Neuronal stem cell (in vitro differentiated cells): Measurements from ENCODE around the gene POLQ.

Source experiments
- DNase-seq: peaks from one replicate; pipeline ENCODE4 v3.0.0-alpha.2; 2013; ENCODE audit warnings: low spot score
- H2AFZ ChIP-seq: one replicate; pipeline ENCODE4 v1.6.1; 2013; ENCODE audit warnings: mild to moderate bottlenecking, low read length, inconsistent platforms
- H2AK5ac ChIP-seq: 2 replicates; pipeline ENCODE4 v1.6.1; 2013; ENCODE audit warnings: low read depth, mild to moderate bottlenecking, inconsistent platforms, low read length, moderate library complexity, mixed read lengths
- H2BK120ac ChIP-seq: 2 replicates; pipeline ENCODE4 v1.6.1; 2013; ENCODE audit warnings: low read depth, mild to moderate bottlenecking, inconsistent platforms, low read length, moderate library complexity, mixed read lengths
- H2BK12ac ChIP-seq: one replicate; pipeline ENCODE4 v1.6.1; 2013; ENCODE audit warnings: low read length, inconsistent platforms
- H2BK15ac ChIP-seq: 2 replicates; pipeline ENCODE4 v1.6.1; 2013; ENCODE audit warnings: mild to moderate bottlenecking, low read length, inconsistent platforms, mixed read lengths
- H2BK5ac ChIP-seq: one replicate; pipeline ENCODE4 v1.6.1; 2013; ENCODE audit warnings: inconsistent platforms, mild to moderate bottlenecking, low read length, moderate library complexity
- H3K14ac ChIP-seq: one replicate; pipeline ENCODE4 v1.6.1; 2013; ENCODE audit warnings: low read length, inconsistent platforms
- H3K18ac ChIP-seq: 2 replicates; pipeline ENCODE4 v1.6.1; 2013; ENCODE audit warnings: low read length, inconsistent platforms
- H3K23ac ChIP-seq: 2 replicates; pipeline ENCODE4 v1.6.1; 2013; ENCODE audit warnings: low read depth, mild to moderate bottlenecking, mixed read lengths, low read length, inconsistent platforms; ENCODE audit not compliant: poor library complexity
- H3K27ac ChIP-seq: replicated peaks from 3 replicates; pipeline ENCODE4 v1.5.1; 2013; ENCODE audit warnings: low read length, inconsistent platforms
- H3K27me3 ChIP-seq, 3 experiments: 2 replicates each; pipeline ENCODE4 v1.6.1; 2013; ENCODE audit warnings: low read length in 3 of 3, mild to moderate bottlenecking in 2 of 3, inconsistent platforms in 1 of 3, low read depth in 1 of 3, mixed read lengths in 1 of 3, moderate library complexity in 1 of 3; ENCODE audit not compliant: control insufficient read depth in 3 of 3, insufficient read depth in 3 of 3
- H3K36me3 ChIP-seq, 2 donors: replicated peaks in 1 of 2; 2 replicates each; pipeline ENCODE4 v1.6.1; 2013; ENCODE audit warnings: low read length in 2 of 2; ENCODE audit not compliant: control insufficient read depth in 2 of 2, insufficient read depth in 2 of 2
- H3K4ac ChIP-seq: 2 replicates; pipeline ENCODE4 v1.6.1; 2013; ENCODE audit warnings: inconsistent platforms, mild to moderate bottlenecking, low read length, moderate library complexity
- H3K4me1 ChIP-seq, 2 donors: 1 replicate in 1 of 2; 2 replicates in 1 of 2; pipeline ENCODE4 v1.6.1; 2013; ENCODE audit warnings: low read length in 2 of 2, low read depth in 1 of 2; ENCODE audit not compliant: control insufficient read depth in 2 of 2, insufficient read depth in 1 of 2
- H3K4me2 ChIP-seq: one replicate; pipeline ENCODE4 v1.6.1; 2013; ENCODE audit warnings: mild to moderate bottlenecking, low read length, inconsistent platforms; ENCODE audit not compliant: insufficient read depth, poor library complexity, severe bottlenecking
- H3K4me3 ChIP-seq, 2 donors: 2 replicates each; pipeline ENCODE4 v1.5.1; 2013; ENCODE audit warnings: low read length in 2 of 2, mild to moderate bottlenecking in 2 of 2, inconsistent platforms in 1 of 2, moderate library complexity in 1 of 2
- H3K79me1 ChIP-seq: one replicate; pipeline ENCODE4 v1.6.1; 2013; ENCODE audit warnings: low read depth, mild to moderate bottlenecking, inconsistent platforms, low read length, moderate library complexity
- H3K9ac ChIP-seq: one replicate; pipeline ENCODE4 v1.6.1; 2013; ENCODE audit warnings: mild to moderate bottlenecking, low read depth, low read length, inconsistent platforms; ENCODE audit not compliant: poor library complexity
- H3K9me3 ChIP-seq, 2 donors: replicated peaks in 1 of 2; 2 replicates each; pipeline versions ENCODE3 to v1.6.1; 2013; ENCODE audit warnings: low read length in 2 of 2, mild to moderate bottlenecking in 2 of 2, inconsistent platforms in 1 of 2, low read depth in 1 of 2, mixed read lengths in 1 of 2, moderate library complexity in 1 of 2; ENCODE audit not compliant: control insufficient read depth in 2 of 2, insufficient read depth in 1 of 2
- H4K8ac ChIP-seq: one replicate; pipeline ENCODE4 v1.6.1; 2013; ENCODE audit warnings: low read depth, mild to moderate bottlenecking, inconsistent platforms, low read length, moderate library complexity
- H4K91ac ChIP-seq: one replicate; pipeline ENCODE4 v1.6.1; 2013; ENCODE audit warnings: low read length, low read depth, mild to moderate bottlenecking, inconsistent platforms; ENCODE audit not compliant: poor library complexity
- WGBS, 2 donors: extraction: QIAGEN DNeasy Blood & Tissue Kit; methylation state at CpG; one replicate each; pipeline ENCODE4 v1.1.7; 2013; ENCODE audit warnings: missing lambda C conversion rate in 2 of 2, mixed read lengths in 1 of 2; ENCODE audit not compliant: insufficient read length in 2 of 2, insufficient replicate concordance in 1 of 2; ENCODE audit errors: extremely low coverage in 2 of 2; 5-methylcytosine and 5-hydroxymethylcytosine counted together

POLQ gene

GRCh38 chr3:121430664-121431215 is 115.0 kb downstream of the POLQ start:
- no peak overlapping the region for H4K8ac ChIP-seq

DNA sequence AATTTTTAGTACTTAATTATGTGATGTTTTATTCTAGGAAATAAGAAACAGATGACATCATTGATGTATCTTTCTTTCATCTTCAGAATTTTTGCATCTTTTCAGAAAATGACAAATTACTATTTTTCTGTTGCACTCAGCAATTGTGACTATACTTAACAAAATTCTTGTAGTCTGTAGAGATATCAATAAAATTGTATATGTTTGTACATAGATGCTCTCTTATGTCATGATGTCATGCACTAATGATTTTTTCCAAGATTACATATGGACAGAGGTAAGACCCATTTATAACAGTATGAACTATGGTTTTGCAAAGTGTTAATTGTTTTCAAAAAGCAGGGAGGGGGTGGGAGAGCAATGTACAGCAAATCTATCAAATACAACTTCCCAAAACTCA is 121.2 kb downstream of the POLQ start:
- Histone ChIP-seq H3K14ac (no peak overlapping the region), H3K9ac (no peak overlapping the region), H2BK12ac (no peak overlapping the region), H4K8ac (no peak overlapping the region), H2BK120ac (no peak overlapping the region), H3K4me1 (no peaks in the 10 kb centered on the region), H2AK5ac (no peak overlapping the region), H3K18ac (no peak overlapping the region), H2AFZ (no peak overlapping the region), H3K36me3 (peaks cover 1 to 40% of the 10 kb centered on the region in 2 donors), H3K4me2 (no peak overlapping the region), H3K27ac (no peak overlapping the region), H3K23ac (no peak overlapping the region), H2BK15ac (no peak overlapping the region), H3K79me1 (no peaks in the 10 kb centered on the region), H2BK5ac (no peak overlapping the region), H3K9me3 (no peaks in the 10 kb centered on the region), H3K4me3 (no peak overlapping the region), H3K4ac (no peak overlapping the region), H3K27me3 (no peaks in the 10 kb centered on the region), H4K91ac (no peak overlapping the region)
- no peak for DNase-seq

More at GRCh38 chr3:121430664-121431215, 115.0 kb downstream of the POLQ start:
- Histone ChIP-seq H4K91ac (no peak overlapping the region), H3K18ac (no peak overlapping the region), H3K23ac (no peak overlapping the region), H3K4me1 (no peaks in the 10 kb centered on the region), H3K36me3 (peaks cover 10 to 91% of the 10 kb centered on the region in 2 donors), H2BK5ac (no peak overlapping the region), H3K79me1 (no peaks in the 10 kb centered on the region), H3K27ac (no peak overlapping the region), H3K14ac (no peak overlapping the region), H3K27me3 (no peaks in the 10 kb centered on the region), H2BK120ac (no peak overlapping the region), H2BK15ac (no peak overlapping the region), H3K9ac (no peak overlapping the region), H2AK5ac (no peak overlapping the region), H2BK12ac (no peak overlapping the region), H3K4ac (no peak overlapping the region), H3K9me3 (peaks cover 0 to 4% of the 10 kb centered on the region in 2 donors), H3K4me2 (no peak overlapping the region), H3K4me3 (no peak overlapping the region), H2AFZ (no peak overlapping the region)
- no peak for DNase-seq

GRCh38 chr3:121418182-121418581 is 127.6 kb downstream of the POLQ start:
- Histone ChIP-seq H3K36me3 (peaks cover 0 to 6% of the 10 kb centered on the region in 2 donors), H3K4ac (no peak overlapping the region), H3K27me3 (no peaks in the 10 kb centered on the region), H3K9me3 (no peaks in the 10 kb centered on the region), H3K79me1 (no peaks in the 10 kb centered on the region), H4K8ac (no peak overlapping the region), H2BK15ac (no peak overlapping the region), H3K23ac (no peak overlapping the region), H3K4me2 (no peak overlapping the region), H3K4me1 (no peaks in the 10 kb centered on the region), H2BK12ac (no peak overlapping the region), H3K27ac (no peak overlapping the region), H4K91ac (no peak overlapping the region), H2BK5ac (no peak overlapping the region), H2AFZ (no peak overlapping the region), H2AK5ac (no peak overlapping the region), H3K9ac (no peak overlapping the region), H3K14ac (no peak overlapping the region), H3K4me3 (no peak overlapping the region), H2BK120ac (no peak overlapping the region), H3K18ac (no peak overlapping the region)
- no CpG with 5 or more reads among the region's 6 CpGs for WGBS, 2 donors
- no peak for DNase-seq

GRCh38 chr3:121414924-121415323 is 130.9 kb downstream of the POLQ start:
- Histone ChIP-seq H2BK15ac (no peak overlapping the region), H3K27ac (no peak overlapping the region), H4K91ac (no peak overlapping the region), H2AK5ac (no peak overlapping the region), H3K4me3 (no peak overlapping the region), H3K23ac (no peak overlapping the region), H3K79me1 (no peaks in the 10 kb centered on the region), H2AFZ (no peak overlapping the region), H2BK5ac (no peak overlapping the region), H2BK12ac (no peak overlapping the region), H4K8ac (no peak overlapping the region), H3K18ac (no peak overlapping the region), H3K36me3 (peaks cover 0 to 6% of the 10 kb centered on the region in 2 donors), H3K4me2 (no peak overlapping the region), H2BK120ac (no peak overlapping the region), H3K4me1 (no peaks in the 10 kb centered on the region), H3K9me3 (no peaks in the 10 kb centered on the region), H3K9ac (no peak overlapping the region), H3K27me3 (no peaks in the 10 kb centered on the region), H3K4ac (no peak overlapping the region), H3K14ac (no peak overlapping the region)
- WGBS, 2 donors = no CpG with 5 or more reads among the region's 2 CpGs
- no peak for DNase-seq
